Nephron progenitor cell (in vitro differentiated cells): ENCODE data around the gene ODF4.
A peak's percentile ranks its signal among the peaks of the same experiment; 100 is the strongest.

Experiments used
- DNase-seq: peaks from one replicate; pipeline ENCODE4 v3.0.0; 2021
- H3K27ac Mint-ChIP-seq: 2 replicates; pipeline ENCODE4 v1.8.0; 2021; ENCODE audit warnings: mild to moderate bottlenecking, moderate library complexity, mixed read lengths
- H3K27me3 Mint-ChIP-seq: 2 replicates; pipeline ENCODE4 v1.8.0; 2021; ENCODE audit warnings: mild to moderate bottlenecking, low read depth, mixed read lengths; ENCODE audit not compliant: poor library complexity
- H3K36me3 Mint-ChIP-seq: 2 replicates; pipeline ENCODE4 v1.8.0; 2021; ENCODE audit warnings: low read depth, mixed read lengths
- H3K4me1 Mint-ChIP-seq: 2 replicates; pipeline ENCODE4 v1.8.0; 2021; ENCODE audit warnings: mixed read lengths
- H3K4me3 Mint-ChIP-seq: 2 replicates; pipeline ENCODE4 v1.8.0; 2021; ENCODE audit warnings: mild to moderate bottlenecking, moderate library complexity, mixed read lengths
- H3K9me3 Mint-ChIP-seq: 2 replicates; pipeline ENCODE4 v1.8.0; 2021; ENCODE audit warnings: mild to moderate bottlenecking, moderate library complexity, mixed read lengths
- CTCF ChIP-seq: fragments of 200-600 bp; sonication (generic); IDR thresholded peaks from 2 replicates; pipeline ENCODE4 v1.5.0; 2021; ENCODE audit warnings: antibody characterized with exemption

ODF4 gene

GRCh38 chr17:8357910-8358309 is 18.3 kb downstream of the ODF4 start:
- H3K4me1 Mint-ChIP-seq, result peaks cover 49% of the 10 kb centered on the region
- TF ChIP-seq CTCF, result no peak
- H3K4me3 Mint-ChIP-seq, result no peak overlapping the region
- H3K9me3 Mint-ChIP-seq, result peaks cover 14% of the 10 kb centered on the region
- peaks cover 10% of the 10 kb centered on the region for H3K27me3 Mint-ChIP-seq
- H3K36me3 Mint-ChIP-seq, result peaks cover 18% of the 10 kb centered on the region
- peak overlapping the region; percentile 53 for H3K27ac Mint-ChIP-seq
- DNase-seq, result no peak

GRCh38 chr17:8359769-8360168 is 20.1 kb downstream of the ODF4 start:
- Mint-ChIP-seq H3K27me3 (peaks cover 4% of the 10 kb centered on the region), H3K4me1 (peaks cover 47% of the 10 kb centered on the region), H3K4me3 (peak overlapping the region; percentile 72), H3K27ac (peak overlapping the region; percentile 99), H3K36me3 (peaks cover 20% of the 10 kb centered on the region), H3K9me3 (peaks cover 14% of the 10 kb centered on the region)
- DNase-seq, result no peak
- TF ChIP-seq CTCF, result no peak

- peak overlapping the region; percentile 72 for H3K4me3 Mint-ChIP-seq
- peaks cover 20% of the 10 kb centered on the region for H3K36me3 Mint-ChIP-seq
- H3K27me3 Mint-ChIP-seq, result peaks cover 4% of the 10 kb centered on the region
- no peak for TF ChIP-seq CTCF
- no peak for DNase-seq
- peaks cover 47% of the 10 kb centered on the region for H3K4me1 Mint-ChIP-seq
- H3K9me3 Mint-ChIP-seq, result peaks cover 14% of the 10 kb centered on the region
- H3K27ac Mint-ChIP-seq, result peak overlapping the region; percentile 99
Measured at GRCh38 chr17:8360260-8360659, 20.6 kb downstream of the ODF4 start.

- Mint-ChIP-seq H3K9me3 (peaks cover 9% of the 10 kb centered on the region), H3K27ac (peak overlapping the region; percentile 99), H3K27me3 (peaks cover 4% of the 10 kb centered on the region), H3K36me3 (peaks cover 17% of the 10 kb centered on the region), H3K4me3 (peak overlapping the region; percentile 66), H3K4me1 (peaks cover 47% of the 10 kb centered on the region)
- TF ChIP-seq CTCF, result no peak
- DNase-seq, result no peak
Measured at GRCh38 chr17:8360751-8361150, 21.1 kb downstream of the ODF4 start.

GRCh38 chr17:8362651-8363332 is 23.2 kb downstream of the ODF4 start:
- H3K9me3 Mint-ChIP-seq, result peaks cover 4% of the 10 kb centered on the region
- H3K4me1 Mint-ChIP-seq, result peaks cover 45% of the 10 kb centered on the region
- H3K36me3 Mint-ChIP-seq, result peaks cover 14% of the 10 kb centered on the region
- no peak for TF ChIP-seq CTCF
- DNase-seq, result no peak
- peaks cover 4% of the 10 kb centered on the region for H3K27me3 Mint-ChIP-seq
- peak overlapping the region; percentile 22 for H3K27ac Mint-ChIP-seq
- no peak overlapping the region for H3K4me3 Mint-ChIP-seq

- no peaks in the 10 kb centered on the region for H3K9me3 Mint-ChIP-seq
- no peak overlapping the region for H3K4me3 Mint-ChIP-seq
- DNase-seq, result no peak
- peaks cover 24% of the 10 kb centered on the region for H3K4me1 Mint-ChIP-seq
- peak overlapping the region; percentile 50 for H3K27ac Mint-ChIP-seq
- TF ChIP-seq CTCF, result no peak
- no peaks in the 10 kb centered on the region for H3K27me3 Mint-ChIP-seq
- peaks cover 32% of the 10 kb centered on the region for H3K36me3 Mint-ChIP-seq
Measured at GRCh38 chr17:8365143-8365542, 25.5 kb downstream of the ODF4 start.
